HTR-8/SVneo (cell line): Measurements from ENCODE around the gene CFAP77.
A peak's percentile ranks its signal among the peaks of the same experiment; 100 is the strongest.

ENCODE experiments used
- DNase-seq: peaks from one replicate; pipeline ENCODE4 v3.0.0; 2011; ENCODE audit warnings: low spot score, mixed read lengths; ENCODE audit not compliant: insufficient read length
- FAIRE-seq: peaks from 2 replicates; lab custom pipeline; 2011; peaks lifted over from hg19 to GRCh38; lab: Jason Lieb, UNC

CFAP77 gene

DNA sequence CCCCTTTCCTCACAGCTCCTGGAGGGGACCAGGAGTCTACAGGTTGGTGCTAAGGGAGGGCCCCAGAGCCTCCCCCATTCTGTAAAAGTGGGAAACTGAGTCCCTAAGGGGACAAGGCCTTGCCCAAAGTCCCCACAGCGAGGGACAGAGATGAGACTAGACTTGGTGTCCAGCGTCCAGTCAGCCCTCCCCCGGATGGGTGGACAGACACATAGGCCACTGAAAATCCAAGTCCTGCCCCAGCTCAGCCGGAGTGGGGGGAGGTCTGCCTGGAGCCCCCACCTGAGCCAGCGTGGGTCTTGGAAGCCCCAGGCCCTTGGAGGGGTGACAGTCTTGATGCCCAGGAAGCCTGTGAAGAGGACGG is 177.6 kb downstream of the CFAP77 start:
- DNase-seq (no peak), FAIRE-seq (no peak)

DNA sequence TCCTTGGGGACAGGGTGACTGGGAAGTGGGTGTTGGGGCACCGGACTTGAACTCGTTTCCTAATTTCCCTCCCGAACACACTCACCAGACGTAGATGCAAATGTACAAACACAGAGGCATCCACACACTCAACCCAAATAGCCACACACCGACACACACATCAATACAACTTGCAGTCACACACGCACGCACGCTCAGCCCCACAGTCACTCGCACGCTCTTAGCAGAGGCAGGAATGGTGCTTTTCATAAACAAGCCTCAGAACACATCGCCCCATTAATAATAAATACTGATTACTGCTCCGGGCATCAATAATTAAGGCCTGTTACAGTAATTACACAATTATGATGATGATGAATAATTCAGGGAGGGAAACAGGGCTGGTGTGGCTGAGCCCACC is 178.1 kb downstream of the CFAP77 start:
- DNase-seq, result no peak
- no peak for FAIRE-seq

DNA sequence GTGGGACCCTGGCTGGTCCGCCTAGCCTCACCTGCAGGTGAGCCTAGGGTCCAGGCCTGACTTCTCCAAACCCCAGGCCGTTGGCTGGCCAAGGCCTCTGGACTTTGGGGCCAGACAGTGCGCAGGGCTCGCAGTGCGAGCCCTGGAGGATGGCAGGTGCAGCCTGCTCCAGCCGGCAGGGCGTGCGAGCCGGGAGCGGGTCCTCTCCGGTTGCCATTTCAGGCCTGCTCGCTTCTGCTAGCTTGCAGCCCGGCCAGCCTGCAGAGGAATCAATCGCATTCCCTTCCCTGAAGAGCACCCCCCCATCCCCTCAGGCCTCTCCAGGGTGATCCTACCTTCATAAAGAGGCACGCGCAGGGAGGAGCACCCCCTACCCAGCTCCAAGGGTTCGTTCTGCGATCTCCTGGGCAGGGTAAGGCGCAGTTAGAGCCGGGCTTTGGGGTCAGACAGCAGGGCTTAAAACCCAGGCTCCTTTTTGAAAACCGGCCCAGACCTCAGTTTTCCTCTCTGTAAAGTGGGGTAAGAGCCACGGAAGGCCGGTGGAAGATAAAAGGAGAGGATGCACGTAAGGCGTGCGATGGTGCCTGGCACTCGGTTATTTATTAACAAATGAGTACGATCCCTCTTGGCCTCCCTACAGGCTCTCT is 178.6 kb downstream of the CFAP77 start:
- no peak for DNase-seq
- FAIRE-seq, result no peak

DNA sequence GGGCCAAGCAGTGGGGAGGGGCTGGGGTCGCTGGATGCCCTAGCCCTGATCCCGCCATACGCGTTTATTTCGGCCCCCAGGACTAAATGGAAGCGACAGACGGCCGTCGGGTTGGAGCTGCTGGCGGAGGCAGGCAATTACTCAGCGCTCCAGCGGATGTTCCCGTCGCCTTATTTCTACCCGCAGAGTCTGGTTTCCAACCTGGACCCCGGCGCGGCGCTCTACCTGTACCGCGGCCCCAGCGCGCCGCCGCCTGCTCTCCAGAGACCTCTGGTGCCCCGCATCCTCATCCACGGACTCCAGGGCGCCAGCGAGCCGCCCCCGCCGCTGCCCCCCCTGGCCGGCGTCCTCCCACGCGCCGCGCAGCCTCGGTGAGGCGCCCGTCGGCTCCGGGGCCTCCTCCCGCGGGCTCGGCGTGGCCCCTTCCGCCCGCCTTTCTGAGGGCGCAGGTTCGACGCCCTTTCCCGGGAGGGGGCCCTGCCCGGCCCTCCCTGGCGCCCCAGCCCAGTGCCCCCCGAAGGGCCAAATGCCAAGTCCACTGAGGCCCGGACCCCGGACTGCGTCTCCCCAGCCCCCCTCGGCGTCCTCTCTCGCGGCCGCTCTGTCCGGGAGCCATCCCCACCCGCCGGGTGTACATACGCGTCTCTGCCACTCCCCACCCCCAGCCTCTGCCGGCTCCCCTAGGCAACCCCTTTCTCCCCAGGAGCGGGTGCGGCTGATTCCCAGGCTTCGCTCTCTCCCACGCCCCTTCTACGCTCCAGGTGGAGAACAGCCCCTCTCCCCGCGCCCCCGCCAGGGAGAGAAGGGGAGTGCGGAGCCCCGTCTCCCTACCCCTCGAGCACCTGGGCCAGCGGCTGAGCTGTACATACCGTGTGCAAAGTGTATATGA is 179.4 kb downstream of the CFAP77 start:
- no peak for DNase-seq
- FAIRE-seq, result no peak

DNA sequence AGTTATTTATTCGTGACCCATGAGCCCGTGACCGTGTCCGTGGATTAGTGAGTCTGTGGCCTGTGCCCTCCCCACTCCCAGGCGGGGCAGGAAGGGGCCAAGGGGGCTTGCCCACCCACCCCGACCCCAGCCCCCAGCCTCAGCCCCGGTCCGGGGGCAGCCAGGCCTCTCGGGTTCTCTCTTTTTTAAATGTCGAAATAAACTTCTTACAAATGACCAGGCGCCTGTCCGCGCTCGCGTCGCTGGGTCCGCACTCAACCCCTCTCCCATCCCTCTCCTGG is 180.0 kb downstream of the CFAP77 start:
- DNase-seq (no peak), FAIRE-seq (no peak)

DNA sequence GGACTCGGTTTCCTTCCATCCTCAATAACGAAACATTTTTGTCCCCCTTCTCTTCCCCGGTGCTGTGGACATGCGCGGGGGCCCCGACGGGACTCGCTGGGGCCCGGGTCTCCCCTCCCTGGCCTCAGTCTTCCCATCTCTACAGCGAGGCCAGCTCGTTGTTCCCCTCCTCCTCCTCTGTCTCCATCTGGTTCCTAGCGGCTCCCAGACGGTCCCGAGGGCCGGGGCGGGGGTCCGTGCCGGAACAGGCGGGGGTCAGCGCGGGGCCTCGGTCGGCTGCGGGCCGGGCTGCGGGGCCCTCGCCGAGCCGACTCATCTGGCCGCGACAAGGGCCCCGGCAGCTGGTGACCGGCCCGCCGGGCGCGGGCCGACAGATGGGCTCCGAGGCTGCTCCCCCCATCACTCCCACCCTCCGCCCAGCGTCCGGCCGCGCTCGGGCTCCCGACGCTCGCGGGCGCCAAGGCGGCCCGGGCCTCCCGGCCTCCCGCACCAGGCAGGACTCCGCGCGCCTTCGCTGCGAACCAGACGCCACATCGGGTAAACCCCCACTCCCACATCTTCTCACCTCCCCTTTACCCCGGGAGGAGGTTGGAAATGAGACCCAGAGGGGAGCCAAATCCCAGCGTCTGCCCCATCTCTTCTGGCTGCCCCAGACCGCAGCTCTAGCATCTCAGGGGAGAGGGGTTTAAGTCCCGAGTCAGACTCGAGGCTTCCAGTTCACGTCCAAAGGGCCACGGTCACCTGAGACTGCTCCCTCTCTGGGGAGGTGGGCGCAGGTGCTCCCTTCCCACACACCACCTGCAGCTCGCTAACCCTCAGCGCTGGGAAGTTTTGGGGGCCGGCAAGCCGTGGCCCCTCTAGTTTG is 180.5 kb downstream of the CFAP77 start:
- DNase-seq, result no peak
- FAIRE-seq, result no peak

DNA sequence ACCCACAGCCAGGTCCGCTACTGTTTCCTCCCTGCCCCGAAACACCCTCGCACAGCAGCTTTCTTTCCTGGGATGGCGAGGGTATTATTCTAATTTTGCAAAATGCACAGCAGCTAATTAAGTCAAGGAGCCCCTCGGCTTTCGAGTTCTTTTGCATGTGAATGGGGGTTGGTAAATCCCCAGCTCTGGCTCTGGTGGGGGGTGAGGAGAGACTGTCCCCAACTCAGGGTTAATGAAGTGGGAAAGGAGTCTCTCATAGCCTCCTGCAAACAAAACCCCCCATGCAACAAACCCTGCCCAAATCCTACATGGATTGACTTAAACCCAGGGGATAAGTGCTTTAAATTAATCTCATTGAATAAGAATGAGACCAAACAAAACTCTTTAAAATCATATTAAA is 181.2 kb downstream of the CFAP77 start:
- DNase-seq (no peak), FAIRE-seq (no peak)

DNA sequence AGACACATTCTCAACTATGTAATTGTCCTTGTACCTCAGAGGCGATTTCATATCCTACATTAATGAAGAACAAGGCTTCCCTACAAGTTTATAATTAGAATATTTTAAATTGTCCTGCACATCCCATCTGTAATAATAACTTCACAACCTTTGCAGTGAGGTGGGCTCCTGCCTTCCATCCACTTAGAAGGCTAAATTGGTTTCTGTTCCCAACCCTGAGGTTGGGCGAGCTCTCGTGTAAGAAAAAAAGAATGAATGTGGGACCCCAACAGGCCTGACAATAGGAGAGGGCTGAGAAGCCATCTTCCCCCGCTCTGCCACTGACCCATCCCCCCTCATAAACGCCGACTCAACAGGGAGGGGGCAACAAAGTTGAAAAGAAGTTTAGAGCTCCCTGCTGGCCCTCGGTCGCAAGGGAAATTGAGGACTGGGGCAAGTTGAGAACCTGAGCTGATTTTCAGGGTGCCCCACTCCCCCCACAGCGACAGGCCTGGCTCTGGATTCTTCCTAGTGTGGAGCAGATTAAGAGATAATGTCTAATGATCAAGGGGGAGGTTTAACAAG is 181.8 kb downstream of the CFAP77 start:
- DNase-seq, result no peak
- no peak for FAIRE-seq

DNA sequence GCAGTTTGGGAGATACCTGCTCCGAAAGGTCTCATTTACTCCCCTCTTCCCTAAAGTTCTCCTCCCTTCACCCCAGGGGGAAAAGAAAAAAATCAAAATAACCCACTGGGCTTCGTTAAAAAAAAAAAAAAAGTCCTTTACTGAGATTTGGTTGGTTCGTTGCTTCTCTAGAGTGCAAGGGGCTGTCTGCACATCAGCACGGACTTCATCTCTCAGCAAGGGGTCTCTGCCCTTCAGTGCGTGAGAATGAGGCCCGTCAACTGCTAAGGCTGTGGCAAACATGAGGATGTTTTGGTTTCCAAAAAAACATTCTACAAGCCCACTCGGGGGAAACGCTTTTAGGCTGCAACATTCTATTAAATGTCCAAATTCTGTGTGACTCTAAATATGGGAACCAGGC is 182.4 kb downstream of the CFAP77 start:
- DNase-seq, result no peak
- no peak for FAIRE-seq

DNA sequence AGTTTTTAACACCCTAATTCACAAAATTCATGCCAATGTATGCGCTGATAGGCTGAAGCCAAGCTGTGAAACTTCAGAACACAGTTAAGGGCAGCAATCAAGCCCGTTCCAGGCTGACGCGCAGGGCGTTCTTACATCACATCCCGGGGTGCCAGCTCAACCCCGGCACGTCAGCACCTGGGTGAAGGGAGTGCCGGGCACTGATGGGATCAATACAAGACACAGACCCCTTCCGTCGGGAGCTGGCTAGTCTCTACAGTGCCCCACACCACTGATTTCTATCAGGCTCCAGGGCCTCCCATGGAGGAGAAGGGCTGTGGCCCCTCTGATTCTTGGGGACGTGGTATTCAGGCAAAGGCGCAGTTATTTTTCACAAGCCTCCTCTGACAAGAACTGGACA is 184.4 kb downstream of the CFAP77 start:
- FAIRE-seq, result no peak
- no peak for DNase-seq

DNA sequence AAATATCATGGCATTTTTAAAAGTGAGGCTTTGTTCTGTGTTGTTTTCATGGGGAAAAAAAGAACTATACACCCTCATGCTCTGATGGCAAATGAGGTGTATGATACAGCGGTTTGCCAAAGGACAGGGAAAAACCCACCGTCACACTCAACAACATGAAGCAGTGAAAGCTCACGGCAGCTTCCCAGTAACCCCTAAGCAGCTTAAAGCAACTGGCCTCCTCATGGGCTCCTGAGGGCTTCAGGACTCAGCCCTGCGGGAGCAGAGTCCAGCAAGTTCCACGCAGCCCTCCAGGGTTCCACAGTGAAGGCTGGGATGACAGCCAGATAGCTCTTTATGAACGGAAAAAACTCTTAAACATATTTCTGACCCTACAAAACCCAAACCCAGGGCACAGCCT is 185.3 kb downstream of the CFAP77 start:
- FAIRE-seq (no peak), DNase-seq (no peak)

DNA sequence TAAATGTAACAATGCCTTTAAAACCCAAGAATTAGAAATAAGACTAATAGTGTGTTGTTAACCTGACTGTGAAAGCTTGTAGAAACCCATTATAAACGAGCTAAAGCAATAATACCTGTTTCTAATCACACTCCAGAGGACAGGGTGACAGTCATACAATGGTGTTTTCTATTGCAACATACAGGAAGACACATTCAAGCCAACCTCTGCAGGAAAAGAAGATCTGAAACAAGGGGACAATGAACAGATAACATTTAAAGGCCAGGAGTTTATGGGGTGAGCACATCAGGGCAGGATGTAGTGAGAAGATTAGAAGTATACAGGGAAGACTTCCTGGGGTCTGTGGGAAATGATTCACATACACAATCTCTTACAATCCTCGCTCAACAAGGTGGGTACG is 186.2 kb downstream of the CFAP77 start:
- no peak for DNase-seq
- FAIRE-seq, result no peak

DNA sequence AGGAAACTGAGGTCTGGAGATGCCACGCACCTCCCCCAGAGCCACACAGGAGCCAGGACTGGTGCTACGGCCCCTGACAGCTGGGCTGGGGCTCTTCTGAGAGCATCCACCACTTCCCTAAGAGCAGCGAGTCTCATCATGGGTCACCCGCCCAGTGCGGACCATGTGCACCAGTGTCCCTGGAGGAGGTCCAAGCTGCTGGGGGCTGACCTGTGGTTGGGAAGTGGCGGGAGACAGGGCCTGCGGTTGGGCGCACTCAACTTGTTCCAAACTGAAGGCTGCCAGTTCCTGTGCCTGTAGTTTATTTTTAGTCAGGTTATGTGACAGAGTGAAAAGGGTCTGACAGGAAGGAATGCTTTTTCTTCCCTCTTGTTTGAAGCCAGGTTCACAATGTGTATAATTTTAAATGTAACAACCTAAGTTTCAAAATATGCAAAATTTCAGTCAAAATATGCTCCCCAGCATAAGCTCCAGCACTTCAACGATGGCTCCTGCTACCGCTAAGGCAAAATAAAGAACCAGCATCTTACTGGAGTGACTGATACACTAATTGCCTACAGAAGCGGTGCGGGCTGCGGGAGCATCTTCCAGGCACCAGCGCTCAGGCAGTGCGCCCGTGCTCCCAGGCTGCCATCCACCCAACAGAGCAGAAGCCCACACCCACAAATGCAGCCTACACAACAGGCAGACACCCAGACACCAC is 187.2 kb downstream of the CFAP77 start:
- DNase-seq (no peak), FAIRE-seq (no peak)

DNA sequence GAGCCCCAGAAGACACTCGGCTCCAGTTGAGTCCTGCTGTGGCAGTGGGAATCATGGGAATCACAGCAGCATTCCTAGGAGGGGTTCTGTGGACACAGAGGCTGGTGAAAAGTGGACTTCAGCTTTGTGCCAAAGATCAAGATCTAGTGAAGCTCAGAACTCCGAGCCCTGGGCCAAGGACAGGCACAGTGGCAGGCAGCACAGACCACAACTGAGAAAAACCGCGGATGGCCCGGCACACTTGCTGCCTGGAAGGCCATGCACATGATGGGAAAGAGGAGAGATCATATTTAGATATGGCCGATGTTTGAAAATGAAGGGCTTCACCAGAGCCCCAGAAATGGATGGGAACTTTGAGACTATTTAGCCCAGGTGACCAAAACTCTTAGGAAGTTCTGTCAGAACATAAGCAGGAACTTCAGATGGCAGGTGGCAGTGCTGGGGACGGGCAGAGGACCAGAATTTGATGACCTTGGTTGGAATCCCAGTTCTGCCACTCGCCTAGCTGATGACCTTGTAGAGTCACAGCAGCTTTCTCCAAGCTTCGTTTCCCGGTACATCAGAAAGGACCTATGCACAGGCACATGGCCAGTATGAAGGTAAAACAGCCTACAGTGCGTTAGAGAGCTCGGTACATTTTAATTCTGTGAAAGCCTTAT is 190.4 kb downstream of the CFAP77 start:
- DNase-seq (no peak), FAIRE-seq (no peak)

DNA sequence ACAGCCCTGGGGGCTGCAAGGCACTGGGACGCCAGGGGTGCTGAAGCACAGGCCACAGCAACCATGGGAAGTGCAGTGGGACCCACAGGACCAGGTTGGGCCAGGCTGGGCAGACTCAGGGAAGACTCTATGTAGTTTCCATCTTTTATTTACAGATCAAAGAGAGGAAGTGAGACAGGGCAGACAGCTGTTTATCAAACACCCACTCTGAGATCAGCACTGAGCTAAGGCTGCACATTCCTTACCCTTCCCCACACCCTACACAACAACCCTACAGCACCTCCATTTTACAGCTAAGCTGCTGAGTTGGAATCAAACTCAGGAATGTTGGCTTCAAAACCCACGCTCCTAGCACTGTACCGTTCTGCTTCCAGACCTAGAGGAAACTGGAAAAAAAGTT is 192.2 kb downstream of the CFAP77 start:
- DNase-seq (no peak), FAIRE-seq (no peak)

DNA sequence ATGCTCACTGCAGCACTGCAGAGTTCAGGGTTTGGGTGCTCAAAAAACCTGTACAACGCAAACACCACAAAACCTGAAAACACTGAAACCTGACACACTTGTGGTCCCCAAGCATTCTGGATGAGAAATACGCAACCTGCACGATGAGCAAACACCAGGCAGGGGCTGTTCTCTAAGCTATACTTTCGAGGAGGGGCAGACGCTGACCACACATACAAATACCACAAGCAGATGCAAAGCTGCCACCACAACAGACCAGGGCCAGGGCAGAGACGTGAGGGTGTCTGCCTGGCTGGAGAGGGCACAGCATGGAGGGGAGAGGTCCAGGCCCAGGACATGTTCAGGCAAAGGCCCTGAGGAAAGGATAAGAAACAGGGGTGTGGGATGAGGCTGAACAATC is 195.4 kb downstream of the CFAP77 start:
- no peak for FAIRE-seq

DNA sequence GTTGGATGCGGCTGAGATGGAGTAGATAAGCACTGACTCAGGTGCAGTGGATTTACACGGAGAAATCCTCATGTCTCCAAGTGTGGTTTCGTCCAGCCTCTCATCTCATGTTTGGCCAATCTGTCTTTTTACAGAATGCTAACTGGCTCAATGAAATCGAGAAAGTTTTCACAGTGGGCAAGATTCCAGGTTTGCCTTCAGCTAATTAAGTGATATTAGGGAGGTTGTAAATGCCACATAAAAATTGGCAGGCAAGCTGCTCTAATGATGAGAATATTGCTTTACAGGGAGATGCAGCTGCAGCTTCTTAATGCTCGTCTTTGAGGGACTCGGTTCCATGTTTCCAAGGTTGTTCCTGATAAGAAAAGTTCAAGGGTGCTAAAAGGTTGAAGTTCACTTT is 196.1 kb downstream of the CFAP77 start:
- no peak for FAIRE-seq
- no peak for DNase-seq

More for the DNA sequence above, 195.4 kb downstream of the CFAP77 start:
- no peak for DNase-seq

DNA sequence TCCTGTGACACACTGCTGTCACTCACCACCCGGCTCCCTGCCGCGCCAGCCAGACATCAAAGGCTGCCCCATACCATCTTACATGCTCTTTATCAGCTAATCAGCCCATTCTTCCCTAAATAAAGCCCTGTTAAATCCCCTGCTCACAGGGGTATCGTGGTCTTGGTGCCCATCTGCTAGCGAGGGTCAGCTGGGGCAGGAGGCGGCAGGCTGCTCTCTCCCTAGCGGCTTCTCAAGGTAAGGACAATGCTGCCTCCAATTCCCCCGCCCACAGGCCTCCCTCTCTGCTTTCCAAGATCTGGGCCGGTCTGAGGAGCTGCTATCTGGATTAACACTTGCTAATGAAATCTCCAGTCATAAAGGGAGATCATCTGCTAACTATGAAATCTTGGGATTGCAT is 199.2 kb downstream of the CFAP77 start:
- DNase-seq (no peak), FAIRE-seq (no peak)

DNA sequence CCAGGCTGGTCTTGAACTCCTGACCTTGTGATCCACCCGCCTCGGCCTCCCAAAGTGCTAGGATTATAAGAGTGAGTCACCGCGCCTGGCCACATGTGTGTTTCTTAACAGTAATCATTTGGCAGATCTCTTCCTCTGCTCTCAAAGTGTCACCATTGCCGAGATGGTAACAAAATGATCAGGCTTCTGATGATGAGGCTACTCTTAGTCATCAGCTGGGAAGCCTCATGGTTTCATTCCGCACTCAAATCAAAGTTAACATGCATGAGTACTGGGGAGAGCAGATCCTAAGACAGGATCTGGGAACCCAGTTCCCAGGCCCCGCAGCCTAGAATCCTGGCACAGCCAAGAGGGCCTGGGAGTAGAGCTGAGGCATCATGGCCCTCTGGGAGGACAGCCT is 199.8 kb downstream of the CFAP77 start:
- FAIRE-seq (no peak), DNase-seq (peak; percentile 13)

DNA sequence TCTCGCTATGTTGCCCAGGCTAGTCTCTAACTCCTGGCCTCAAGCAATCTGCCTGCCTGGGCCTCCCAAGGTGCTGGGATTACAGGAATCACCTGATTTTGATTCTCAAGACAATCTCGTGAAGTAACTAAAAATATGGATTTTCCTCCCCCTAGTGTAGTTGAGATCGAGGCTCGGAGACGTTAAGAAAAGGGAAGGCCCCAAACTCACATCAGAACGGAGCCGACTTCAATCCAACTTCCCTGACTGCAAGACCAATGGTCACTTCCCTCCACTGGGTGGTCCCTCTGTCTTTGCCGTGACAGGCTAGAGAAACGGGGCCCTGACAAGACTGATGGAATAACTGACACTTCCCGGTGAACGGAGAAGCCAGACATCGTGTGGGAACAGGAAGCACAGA is 200.7 kb downstream of the CFAP77 start:
- no peak for FAIRE-seq

More for the DNA sequence above, 200.7 kb downstream of the CFAP77 start:
- no peak for DNase-seq
